Endothelial cell of umbilical vein (primary cell): ENCODE data around the gene PNPLA1. TPM values are rescaled to one million over a fixed set of nuclear protein-coding genes. Genes with fewer than 3 reads are reported as not detected.

Experiments used
- BruUV-seq: library from RNA; stranded (reverse); fragments of 400-500 nt; replicated peaks from 2 replicates; lab custom pipeline; 2021; lab: Mats Ljungman, UMichigan
- CTCF ChIA-PET: fragments of 300-600, 350-600 bp; sonication (Branson Sonifier 250); formaldehyde crosslinking; loops from one replicate; lab custom pipeline; 2021; ENCODE audit warnings: antibody characterized with exemption, inconsistent platforms; lab: Charles Lee
- POLR2A ChIA-PET: fragments of 300-600, 350-600 bp; sonication (Branson Sonifier 250); formaldehyde crosslinking; loops from one replicate; lab custom pipeline; 2021; ENCODE audit warnings: antibody characterized with exemption, inconsistent platforms; lab: Charles Lee
- DNase-seq: peaks from one replicate; pipeline ENCODE4 v3.0.0-alpha.2; 2011; ENCODE audit warnings: low read depth, low spot score
- FAIRE-seq: peaks from 2 replicates; lab custom pipeline; 2011; peaks lifted over from hg19 to GRCh38; lab: Jason Lieb, UNC
- H2AFZ ChIP-seq: 2 replicates; pipeline ENCODE4 v1.6.0; 2012; ENCODE audit warnings: low read depth, low read length, control low read depth, inconsistent platforms
- H3K27ac ChIP-seq: 2 replicates; pipeline ENCODE4 v1.5.1; 2011; ENCODE audit warnings: low read depth, mild to moderate bottlenecking, control low read depth, low read length, moderate library complexity; ENCODE audit not compliant: insufficient read depth
- H3K27me3 ChIP-seq, 2 experiments: 2 replicates each; pipeline versions ENCODE4 v1.6.0 to v1.6.1; 2011; ENCODE audit warnings: low read length in 2 of 2, mixed read lengths in 1 of 2; ENCODE audit not compliant: control insufficient read depth in 2 of 2, insufficient read depth in 2 of 2
- H3K36me3 ChIP-seq, 2 experiments: 2 replicates in 1 of 2; 3 replicates in 1 of 2; pipeline ENCODE4 v1.5.1; 2011; ENCODE audit warnings: low read length in 2 of 2, mild to moderate bottlenecking in 1 of 2, moderate library complexity in 1 of 2; ENCODE audit not compliant: control insufficient read depth in 2 of 2, insufficient read depth in 2 of 2; ENCODE audit errors: extremely low read depth in 1 of 2
- H3K4me1 ChIP-seq: 3 replicates; pipeline ENCODE4 v1.5.1; 2011; ENCODE audit warnings: mild to moderate bottlenecking, low read length; ENCODE audit not compliant: control insufficient read depth, insufficient read depth; ENCODE audit errors: extremely low read depth
- H3K4me2 ChIP-seq: 2 replicates; pipeline ENCODE4 v1.6.1; 2011; ENCODE audit warnings: low read length, control low read depth, mixed read lengths; ENCODE audit not compliant: insufficient read depth
- H3K4me3 ChIP-seq, 3 experiments: fragments of 200-600 bp in 1 of 3; sonication (generic), shearing (Covaris generic) in 1 of 3; replicated peaks in 1 of 3; 2 replicates each; pipeline ENCODE4 v1.5.1; 2011 to 2016; ENCODE audit warnings: control low read depth in 3 of 3, low read length in 3 of 3, mild to moderate bottlenecking in 2 of 3, inconsistent platforms in 1 of 3, low read depth in 1 of 3, moderate library complexity in 1 of 3; ENCODE audit not compliant: insufficient read depth in 1 of 3
- H3K79me2 ChIP-seq: 2 replicates; pipeline ENCODE4 v1.6.0; 2012; ENCODE audit warnings: low read length, inconsistent platforms; ENCODE audit not compliant: control insufficient read depth, insufficient read depth
- H3K9ac ChIP-seq: replicated peaks from 2 replicates; pipeline ENCODE3; 2011; ENCODE audit warnings: low read length, control low read depth; ENCODE audit not compliant: insufficient read depth; ENCODE audit errors: extremely low read depth
- H3K9me1 ChIP-seq: replicated peaks from 3 replicates; pipeline ENCODE4 v1.6.0; 2011; ENCODE audit warnings: mild to moderate bottlenecking, low read length; ENCODE audit not compliant: control insufficient read depth, insufficient read depth; ENCODE audit errors: extremely low read depth
- H3K9me3 ChIP-seq: replicated peaks from 2 replicates; pipeline ENCODE4 v1.5.1; 2012; ENCODE audit warnings: low read length, inconsistent platforms; ENCODE audit not compliant: control insufficient read depth, insufficient read depth
- H4K20me1 ChIP-seq: replicated peaks from 2 replicates; pipeline ENCODE3; 2011; ENCODE audit warnings: mild to moderate bottlenecking, low read length; ENCODE audit not compliant: control insufficient read depth, insufficient read depth; ENCODE audit errors: extremely low read depth
- CTCF ChIP-seq, 2 donors: IDR thresholded peaks; 1 replicate in 1 of 2; 2 replicates in 1 of 2; pipeline ENCODE4 v1.5.1; 2011; ENCODE audit warnings: low read length in 2 of 2, mild to moderate bottlenecking in 2 of 2, moderate library complexity in 2 of 2, control low read depth in 1 of 2, inconsistent platforms in 1 of 2, low read depth in 1 of 2; ENCODE audit not compliant: insufficient read depth in 1 of 2; ENCODE audit errors: extremely low read depth in 1 of 2
- EZH2 ChIP-seq: IDR thresholded peaks from 2 replicates; pipeline ENCODE4 v1.6.1; 2012; ENCODE audit warnings: borderline replicate concordance, low read depth, mild to moderate bottlenecking, moderate library complexity, low read length, inconsistent platforms; ENCODE audit not compliant: severe bottlenecking
- FOS ChIP-seq: IDR thresholded peaks from 2 replicates; pipeline ENCODE4 v1.6.1; 2011; ENCODE audit warnings: mild to moderate bottlenecking, low read length, moderate library complexity, borderline replicate concordance; ENCODE audit not compliant: insufficient read depth
- GATA2 ChIP-seq: IDR thresholded peaks from 2 replicates; pipeline ENCODE4 v1.7.0; 2011; ENCODE audit warnings: low read depth, mild to moderate bottlenecking, moderate library complexity, mixed read lengths, low read length; ENCODE audit not compliant: insufficient read length, insufficient read depth
- JUN ChIP-seq: IDR thresholded peaks from 2 replicates; pipeline ENCODE4 v1.6.1; 2011; ENCODE audit warnings: borderline replicate concordance, low read depth; ENCODE audit not compliant: insufficient read length, insufficient read depth
- MAX ChIP-seq: IDR thresholded peaks from 2 replicates; pipeline ENCODE4 v1.6.1; 2011; ENCODE audit not compliant: insufficient read depth, insufficient read length
- MYC ChIP-seq: IDR thresholded peaks from one replicate; pipeline ENCODE4 v1.6.1; 2011; ENCODE audit warnings: mild to moderate bottlenecking, low read depth, low read length
- POLR2A ChIP-seq: IDR thresholded peaks from 2 replicates; pipeline ENCODE4 v1.6.1; 2012; ENCODE audit warnings: low read depth, mild to moderate bottlenecking, control low read depth, low read length
- POLR2AphosphoS5 ChIP-seq: IDR thresholded peaks from 2 replicates; pipeline ENCODE4 v1.6.1; 2012; ENCODE audit warnings: low read depth, mild to moderate bottlenecking, control low read depth, low read length, moderate library complexity; ENCODE audit not compliant: insufficient read depth
- dilution Hi-C: fragments of 300-500 bp; cut with MboI; formaldehyde crosslinking; loops from one replicate; pipeline ENCODE4 v1.15.0; 2019; ENCODE audit warnings: low sequenced_read_pairs; ENCODE audit not compliant: extremely low pct_ligation_motif_present
- intact Hi-C: fragments of 100-400 bp; cut with micrococcal nuclease; formaldehyde crosslinking; loops from one replicate; pipeline ENCODE4 v1.10.0; 2022
- polyA plus RNA-seq, 4 experiments: library from polyadenylated mRNA; depleted of rRNA in 3 of 4; stranded (reverse) in 3 of 4; unstranded in 1 of 4; fragments of >200 nt; gene quantifications; 2 replicates each; pipeline versions ENCODE4 v1.2.1 to v1.2.3, GENCODE V29; 2011 to 2012; ENCODE audit warnings: missing spikeins in 1 of 4
- total RNA-seq: library from RNA; stranded (reverse); gene quantifications from 2 replicates; pipeline ENCODE4 v1.2.3, GENCODE V29; 2021

PNPLA1 gene
- total and polyA plus RNA-seq, 2 donors (not counting 3 experiments of a cell fraction or from before 2014, with no cell fraction given), result not detected

- CTCF ChIA-PET, result interaction anchor here (0.7 to 1.1 kb wide), 2 partner anchors 9 to 13 kb away, joined by 3 to 5 read pairs; no protein-coding TSS in a partner anchor
- H2AFZ ChIP-seq, result no peak overlapping the region
- dilution Hi-C loops, result no loop called here
Measured at GRCh38 chr6:36242161-36242560, 27.7 kb upstream of the PNPLA1 start.

More at GRCh38 chr6:36242161-36242560, 27.7 kb upstream of the PNPLA1 start:
- Histone ChIP-seq H3K79me2 (no peaks in the 10 kb centered on the region), H3K4me3 (no peak overlapping the region), H3K4me1 (peaks cover 22% of the 10 kb centered on the region), H3K27me3 (no peaks in the 10 kb centered on the region), H3K4me2 (no peak overlapping the region), H3K9me1 (no peaks in the 10 kb centered on the region), H3K36me3 (no peaks in the 10 kb centered on the region), H3K27ac (no peak overlapping the region), H4K20me1 (no peaks in the 10 kb centered on the region), H3K9ac (no peak overlapping the region), H3K9me3 (no peaks in the 10 kb centered on the region)
- BruUV-seq, result no TSS peak
- DNase-seq (no peak), FAIRE-seq (no peak)
- POLR2A ChIA-PET, result no interaction called here
- intact Hi-C loops, result no loop called here
- no peak for TF ChIP-seq MYC
- no peak for TF ChIP-seq EZH2
- no peak for TF ChIP-seq POLR2A
- no peak for TF ChIP-seq MAX
- TF ChIP-seq GATA2, result no peak
- TF ChIP-seq FOS, result no peak
- no peak for TF ChIP-seq CTCF (IDR thresholded peaks at IDR 0.05; ENCODE audit: extremely low read depth in 1 of 2, insufficient read depth in 1 of 2, low read depth in 1 of 2, low read length in 2 of 2)
- TF ChIP-seq POLR2AphosphoS5, result no peak
- no peak for TF ChIP-seq JUN
